ENCODE data around the gene GCNT2.
"Not testable (repeated sequence)": the region's sequence is repeated elsewhere in the genome, so short reads cannot be mapped to it uniquely, and the experiment has no call there.

The GCNT2 gene

DNA sequence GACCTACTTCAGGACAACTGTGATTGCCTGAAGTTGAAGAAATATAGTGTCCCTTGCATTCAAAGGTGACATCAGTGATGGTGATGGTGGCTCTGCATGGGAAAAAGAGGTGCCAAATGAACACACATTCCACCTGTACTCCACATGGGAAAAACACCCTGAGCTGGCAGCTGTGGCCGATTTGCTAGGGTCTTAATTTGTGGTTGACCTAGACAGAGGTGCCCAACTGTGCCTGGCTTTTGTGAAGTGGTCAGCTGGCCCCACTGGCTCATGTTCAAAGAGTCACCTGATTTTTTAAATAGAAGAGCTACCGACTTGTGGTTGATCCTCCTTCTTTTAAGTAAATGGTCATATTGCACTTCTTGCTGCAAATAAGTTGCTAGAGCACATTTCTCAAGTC is 7.6 kb upstream of the GCNT2 start:
- no peak for DNase-seq (ENCODE audit: low read depth in 2 of 3, low spot score in 1 of 3)

DNA sequence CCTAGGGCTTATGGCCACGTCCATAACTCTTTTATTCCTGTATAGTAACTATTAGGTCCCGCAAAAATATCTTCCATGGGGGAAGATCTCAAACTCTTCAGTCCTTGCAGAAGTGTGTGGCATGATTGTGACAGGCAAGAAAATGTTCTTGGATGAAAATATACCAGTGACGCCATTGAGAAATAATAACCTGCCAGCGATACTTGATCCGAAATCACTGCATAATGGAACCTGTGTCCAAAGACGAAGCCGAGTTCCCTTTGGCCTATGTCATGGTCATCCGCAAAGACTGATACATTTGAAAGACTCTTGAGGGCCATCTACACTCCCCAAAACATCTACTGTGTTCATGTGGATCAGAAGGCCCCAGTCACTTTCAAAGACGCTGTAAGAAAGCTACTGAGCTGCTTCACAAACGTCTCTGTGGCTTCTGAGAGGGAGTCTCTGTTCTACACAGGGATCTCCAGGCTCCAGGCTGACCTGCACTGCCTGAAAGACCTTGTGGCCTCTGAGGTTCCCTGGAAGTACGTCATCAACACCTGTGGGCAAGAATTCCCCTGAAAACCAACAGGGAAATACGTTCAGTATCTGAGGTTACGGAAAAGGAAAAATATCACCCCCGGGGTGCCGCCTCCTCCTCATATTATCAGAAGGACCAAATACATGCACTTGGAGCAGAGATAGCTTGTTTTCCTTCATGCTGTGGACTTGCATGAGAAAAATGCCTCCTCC is 6.9 kb upstream of the GCNT2 start:
- no peak for DNase-seq (ENCODE audit: low read depth in 2 of 3, low spot score in 1 of 3)

DNA sequence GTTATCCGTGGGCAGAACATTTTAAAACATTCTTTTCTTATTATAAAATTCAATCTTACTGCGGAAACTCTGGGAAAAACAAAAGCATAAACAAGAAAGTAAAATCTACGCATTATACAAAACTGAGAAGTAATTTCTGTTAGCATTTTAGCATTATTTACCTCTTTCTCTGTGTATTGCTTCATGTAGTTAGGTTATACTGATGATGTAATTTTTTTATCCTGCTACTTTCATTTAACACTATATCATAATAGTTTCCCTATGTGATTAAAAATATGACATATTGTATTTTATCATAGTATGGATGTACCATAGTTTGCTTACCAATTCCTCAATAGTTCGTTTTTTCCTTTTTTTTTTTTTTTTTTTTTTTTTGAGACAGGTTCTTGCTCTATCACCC is 4.2 kb upstream of the GCNT2 start:
- DNase-seq (ENCODE audit: low read depth in 2 of 3, low spot score in 1 of 3) = no peak

DNA sequence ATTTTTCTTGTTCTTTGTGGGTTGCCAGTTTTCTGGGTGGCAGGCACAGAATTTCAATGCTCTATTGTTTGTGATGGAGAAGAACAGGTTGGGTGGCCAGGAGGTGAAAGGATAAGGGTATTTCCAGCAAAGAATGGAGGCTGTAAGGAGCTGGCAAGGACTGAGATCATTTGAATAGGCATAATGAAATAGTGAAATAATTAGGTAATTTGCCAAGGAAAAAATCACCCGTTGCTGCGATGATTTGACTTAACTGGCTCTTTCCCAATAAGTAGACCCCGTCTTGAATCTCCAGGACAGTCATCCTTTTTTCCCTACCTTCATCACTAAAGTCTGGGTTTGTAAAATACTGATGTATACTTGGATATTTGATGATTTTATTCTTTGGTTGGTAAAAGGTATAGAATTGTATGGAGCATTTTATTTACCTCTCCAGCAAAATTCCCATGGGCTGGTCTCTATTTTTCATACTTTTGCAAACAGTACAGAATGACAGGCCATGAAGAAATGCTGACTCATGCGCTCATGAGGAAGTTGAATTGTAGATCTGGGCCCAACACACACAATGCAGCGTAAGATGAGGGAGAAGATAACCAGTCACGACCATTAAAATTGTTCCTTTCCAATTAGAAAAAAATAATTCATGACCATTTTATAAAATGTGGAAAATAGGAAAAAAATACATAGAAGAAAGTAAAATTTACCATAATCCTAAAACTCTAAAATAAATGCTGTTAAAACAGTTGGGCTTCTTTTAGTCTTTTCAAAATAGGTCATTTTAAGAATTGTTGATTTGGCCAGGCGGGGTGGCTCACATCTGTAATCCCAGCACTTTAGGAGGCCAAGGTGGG is 2.4 kb upstream of the GCNT2 start:
- DNase-seq (ENCODE audit: low read depth in 2 of 3, low spot score in 1 of 3) = no peak

DNA sequence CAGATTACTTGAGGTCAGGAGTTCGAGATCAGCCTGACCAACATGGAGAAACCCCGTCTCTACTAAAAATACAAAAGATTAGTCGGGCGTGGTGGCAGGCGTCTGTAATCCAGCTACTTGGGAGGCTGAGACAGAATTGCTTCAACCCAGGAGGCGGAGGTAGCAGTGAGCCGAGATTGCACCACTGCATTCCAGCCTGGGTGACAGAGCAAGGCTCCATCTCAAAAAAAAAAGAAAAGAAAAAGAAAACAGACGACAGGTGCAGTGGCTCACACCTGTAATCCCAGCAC is 1.8 kb upstream of the GCNT2 start:
- not testable (repeated sequence) for DNase-seq (ENCODE audit: low read depth in 2 of 3, low spot score in 1 of 3)

DNA sequence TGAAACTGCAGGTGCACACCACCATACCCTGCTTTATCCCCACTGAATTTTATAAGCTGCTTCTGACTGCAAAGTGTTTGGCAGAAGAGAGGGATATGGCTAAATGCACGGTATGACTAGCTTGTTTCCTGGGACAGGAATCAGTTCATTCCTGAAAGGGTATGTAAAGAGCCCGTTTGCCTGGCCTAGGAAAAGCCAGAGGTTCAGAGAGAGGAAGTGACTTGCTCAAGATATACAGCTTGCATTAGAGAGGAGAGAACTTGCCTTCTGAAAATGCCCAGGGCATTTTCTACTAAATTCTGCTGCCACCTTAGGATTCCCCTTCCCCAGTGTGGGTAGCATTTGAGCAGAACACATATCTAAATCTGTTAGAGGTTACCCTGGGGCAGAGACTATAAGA is 683 bp upstream of the GCNT2 start:
- no peak for DNase-seq (ENCODE audit: low read depth in 2 of 3, low spot score in 1 of 3)

DNA sequence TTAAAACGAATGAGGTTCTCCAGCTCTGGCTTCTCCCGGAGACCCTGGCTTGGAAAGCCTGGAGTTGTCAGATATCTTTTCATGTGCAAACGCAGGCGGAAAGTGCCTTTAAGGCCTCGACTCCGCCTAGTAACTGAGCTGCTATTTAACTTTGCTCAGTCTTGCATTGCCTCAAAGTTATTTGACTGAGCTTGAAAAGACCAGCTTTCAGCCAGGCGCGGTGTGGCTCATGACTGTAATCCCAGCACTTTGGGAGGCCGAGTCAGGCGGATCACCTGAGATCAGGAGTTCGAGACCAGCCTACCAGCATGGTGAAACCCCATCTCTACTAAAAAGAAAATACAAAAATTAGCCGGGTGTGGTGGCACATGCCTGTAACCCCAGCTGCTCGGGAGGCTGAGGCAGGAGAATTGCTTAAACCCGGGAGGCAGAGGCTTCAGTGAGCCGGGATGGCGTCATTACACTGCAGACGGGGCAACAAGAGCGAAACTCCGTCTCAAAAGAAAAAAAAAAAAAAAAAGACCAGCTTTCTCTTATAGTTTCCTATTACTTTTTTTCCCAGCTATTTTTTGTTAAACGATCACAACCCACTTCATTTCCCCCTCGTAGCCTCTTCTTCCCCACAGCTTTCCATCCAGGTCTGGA is 1.9 kb downstream of the GCNT2 start:
- DNase-seq (ENCODE audit: low read depth in 2 of 3, low spot score in 1 of 3) = no peak

DNA sequence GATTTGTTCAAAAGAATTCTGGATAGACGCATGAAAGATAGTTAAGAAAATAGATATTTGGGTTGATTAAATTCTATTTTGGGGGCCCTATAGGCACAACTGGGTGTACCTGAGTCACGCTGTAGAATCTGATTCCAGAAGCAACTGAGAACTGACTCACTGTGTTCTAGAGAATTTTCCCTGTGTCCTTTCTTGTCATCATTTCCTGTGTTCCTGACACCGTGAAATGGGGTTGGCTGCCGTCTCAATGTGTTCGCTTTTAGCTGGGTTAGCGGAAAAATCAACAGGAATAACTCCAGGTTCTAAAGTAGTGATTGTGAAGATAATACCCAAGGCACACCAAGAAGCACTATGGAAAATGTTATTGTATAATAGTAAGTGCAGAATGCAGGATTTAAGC is 5.0 kb downstream of the GCNT2 start:
- no peak for DNase-seq (ENCODE audit: low read depth in 2 of 3, low spot score in 1 of 3)

DNA sequence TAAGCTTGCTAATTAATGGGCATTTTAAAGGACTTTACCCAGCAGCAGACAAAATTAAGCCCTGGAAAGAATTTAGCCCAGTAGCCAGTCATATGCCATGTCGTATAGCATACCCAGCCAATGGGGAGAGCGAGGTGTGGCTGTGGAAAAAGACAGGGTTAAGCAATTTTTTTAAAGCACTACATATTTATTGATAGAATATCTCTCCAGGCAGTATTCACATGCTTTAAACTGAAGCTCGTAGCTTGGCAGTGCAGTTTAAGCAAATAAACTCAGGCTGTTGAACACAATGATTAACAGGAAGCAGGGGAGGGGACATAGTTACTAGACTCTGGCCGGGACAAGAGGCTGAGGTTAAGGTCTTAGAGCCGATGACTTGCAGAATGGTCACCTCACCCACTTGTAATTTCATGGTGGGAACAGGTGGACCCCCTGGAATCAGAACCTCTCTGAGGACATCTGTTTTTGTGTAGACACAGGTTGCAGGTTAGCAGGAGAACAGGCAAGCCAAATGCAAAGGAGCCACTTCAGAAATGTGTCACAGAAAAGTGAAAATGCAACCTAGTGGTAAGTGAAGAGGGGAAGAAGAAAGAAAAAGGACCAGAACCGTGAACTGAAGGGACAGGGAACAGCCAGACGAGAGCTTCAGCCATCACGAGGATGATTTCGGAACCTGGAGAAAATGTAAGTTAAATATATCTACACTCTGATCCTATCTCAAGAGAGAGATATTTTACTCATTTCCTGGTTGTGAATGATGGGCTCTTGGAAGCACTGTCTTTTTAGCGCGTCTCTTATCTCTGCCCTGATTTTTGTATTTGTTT is 7.2 kb downstream of the GCNT2 start:
- DNase-seq (ENCODE audit: low read depth in 2 of 3, low spot score in 1 of 3) = no peak

DNA sequence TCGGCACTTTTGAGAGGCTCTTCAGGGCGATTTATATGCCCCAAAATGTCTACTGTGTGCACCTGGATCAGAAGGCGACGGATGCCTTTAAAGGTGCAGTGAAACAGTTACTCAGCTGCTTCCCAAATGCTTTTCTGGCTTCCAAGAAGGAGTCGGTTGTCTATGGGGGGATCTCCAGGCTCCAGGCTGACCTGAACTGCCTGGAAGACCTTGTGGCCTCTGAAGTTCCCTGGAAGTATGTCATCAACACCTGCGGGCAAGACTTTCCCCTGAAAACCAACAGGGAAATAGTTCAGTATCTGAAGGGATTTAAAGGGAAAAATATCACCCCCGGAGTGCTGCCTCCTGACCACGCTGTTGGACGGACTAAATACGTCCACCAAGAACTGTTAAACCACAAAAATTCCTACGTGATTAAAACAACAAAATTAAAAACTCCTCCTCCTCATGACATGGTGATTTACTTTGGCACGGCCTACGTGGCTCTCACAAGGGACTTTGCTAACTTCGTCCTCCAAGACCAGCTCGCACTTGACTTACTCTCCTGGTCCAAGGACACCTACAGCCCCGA is 8.2 kb downstream of the GCNT2 start:
- no peak for DNase-seq (ENCODE audit: low read depth in 2 of 3, low spot score in 1 of 3)

DNA sequence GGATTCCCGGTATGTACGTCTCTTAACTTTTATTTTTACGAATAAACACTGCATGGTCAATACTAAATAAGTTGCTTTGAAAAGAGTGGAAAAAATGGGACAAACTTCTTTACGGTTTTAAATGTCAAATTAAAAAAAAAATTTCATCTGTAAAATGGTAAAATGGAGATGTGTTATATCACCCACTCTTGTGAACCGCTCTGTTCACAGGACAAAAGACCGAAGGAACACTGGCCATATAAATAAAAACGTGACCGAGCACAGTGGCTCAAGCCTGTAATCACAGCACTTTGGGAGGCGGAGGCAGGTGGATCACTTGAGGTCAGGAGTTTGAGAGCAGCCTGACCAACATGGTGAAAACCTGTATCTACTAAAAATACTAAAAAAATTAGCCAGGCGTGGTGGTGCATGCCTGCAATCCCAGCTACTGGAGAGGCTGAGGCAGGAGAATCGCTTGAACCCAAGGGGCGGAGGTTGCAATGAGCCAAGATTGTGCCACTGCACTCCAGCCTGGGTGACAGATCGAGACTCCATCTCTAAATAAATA is 8.8 kb downstream of the GCNT2 start:
- not testable (repeated sequence) for DNase-seq (ENCODE audit: low read depth in 2 of 3, low spot score in 1 of 3)

DNA sequence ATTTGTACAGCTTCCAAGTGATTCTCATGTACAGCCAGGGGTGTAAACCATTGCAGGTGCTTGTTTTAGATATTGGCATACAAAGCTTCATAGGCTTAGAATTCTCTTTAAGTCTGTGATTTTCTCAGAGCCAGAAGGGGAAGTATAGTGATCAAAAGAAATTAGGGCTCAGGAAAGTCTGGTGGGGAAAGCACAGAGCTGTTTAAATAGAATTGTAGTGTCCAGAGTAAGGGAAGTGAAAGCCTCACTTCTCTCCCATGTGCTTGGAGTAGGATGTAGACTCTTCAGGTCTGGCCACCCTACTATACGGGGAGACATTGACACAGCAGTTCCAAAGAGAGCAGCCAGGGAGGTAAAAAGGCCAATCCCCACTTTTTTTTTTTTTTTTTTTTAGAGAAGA is 10.4 kb downstream of the GCNT2 start:
- DNase-seq (ENCODE audit: low read depth in 2 of 3, low spot score in 1 of 3) = no peak

DNA sequence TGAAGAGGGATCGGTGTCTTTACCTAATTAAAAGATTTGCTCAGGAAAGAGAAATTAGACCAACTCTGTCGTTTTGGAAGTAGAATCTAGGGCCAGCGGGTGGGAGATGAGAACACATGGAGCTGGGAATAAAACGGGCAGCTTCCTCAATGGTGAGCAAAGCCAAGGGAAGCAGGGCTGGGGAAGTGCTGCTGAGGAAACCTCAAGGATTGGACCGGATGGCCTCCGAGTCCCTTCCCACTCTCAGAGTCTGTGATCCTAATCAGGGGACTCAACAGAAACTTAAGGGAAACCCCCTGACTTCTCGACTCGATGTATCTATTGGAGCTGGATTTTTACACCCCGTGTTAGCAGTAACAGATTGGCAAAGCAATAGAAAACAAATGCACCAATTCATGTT is 10.8 kb downstream of the GCNT2 start:
- no peak for DNase-seq (ENCODE audit: low read depth in 2 of 3, low spot score in 1 of 3)

DNA sequence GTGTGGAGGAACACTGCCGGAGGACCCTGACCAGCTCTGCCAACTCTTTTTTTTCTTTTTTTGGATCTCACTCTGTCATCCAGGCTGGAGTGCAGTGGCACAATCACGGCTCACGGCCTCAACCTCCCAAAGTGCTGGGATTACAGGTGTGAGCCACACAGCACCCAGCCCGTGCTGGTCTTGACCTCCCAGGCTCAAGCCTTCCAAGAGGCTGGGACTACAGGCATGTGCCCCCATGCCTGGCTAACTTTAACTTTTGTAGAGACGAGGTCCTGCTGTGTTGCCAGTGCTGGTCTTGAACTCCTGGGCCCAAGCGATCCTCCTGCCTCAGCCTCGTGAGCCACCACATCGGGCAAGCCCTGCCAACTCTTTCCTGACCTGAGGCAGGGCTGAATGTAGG is 11.2 kb downstream of the GCNT2 start:
- no peak for DNase-seq (ENCODE audit: low read depth in 2 of 3, low spot score in 1 of 3)

DNA sequence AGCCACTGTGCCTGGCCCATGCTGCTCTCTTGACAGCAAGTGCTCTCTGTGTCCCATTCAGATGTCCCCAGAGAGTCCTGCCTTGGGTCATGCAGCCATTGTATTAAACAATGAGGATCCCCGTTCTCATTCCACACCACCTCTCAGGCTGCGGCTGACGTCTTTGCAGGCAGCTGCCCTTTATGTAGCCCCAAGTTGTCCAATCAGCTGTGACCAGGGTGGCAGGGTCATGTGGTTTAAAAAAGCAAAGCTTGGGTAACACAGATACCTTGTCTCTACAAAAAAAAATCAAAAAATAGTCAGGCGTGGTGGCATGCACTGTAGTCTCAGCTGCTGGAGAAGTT is 13.2 kb downstream of the GCNT2 start:
- no peak for DNase-seq (ENCODE audit: low read depth in 2 of 3, low spot score in 1 of 3)

DNA sequence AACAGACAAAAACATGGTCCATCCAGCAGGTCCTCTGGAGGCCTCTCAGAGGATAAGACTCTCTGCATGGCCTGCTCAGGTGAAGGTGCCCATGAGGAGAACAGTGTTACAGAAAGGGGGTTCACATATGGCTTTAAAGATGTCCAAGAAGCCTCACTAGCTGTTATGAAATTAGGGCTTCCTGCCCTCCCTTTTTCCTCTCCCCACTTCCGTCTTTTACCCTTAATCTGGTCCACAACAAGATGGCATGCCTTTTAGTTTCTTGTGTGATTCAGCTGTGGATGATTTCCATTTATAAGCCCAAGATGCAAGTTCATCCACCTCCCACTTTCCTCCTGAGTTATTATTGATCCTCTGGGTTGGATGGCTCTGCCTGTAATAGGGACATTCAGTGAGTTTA is 14.0 kb downstream of the GCNT2 start:
- no peak for DNase-seq (ENCODE audit: low read depth in 2 of 3, low spot score in 1 of 3)

DNA sequence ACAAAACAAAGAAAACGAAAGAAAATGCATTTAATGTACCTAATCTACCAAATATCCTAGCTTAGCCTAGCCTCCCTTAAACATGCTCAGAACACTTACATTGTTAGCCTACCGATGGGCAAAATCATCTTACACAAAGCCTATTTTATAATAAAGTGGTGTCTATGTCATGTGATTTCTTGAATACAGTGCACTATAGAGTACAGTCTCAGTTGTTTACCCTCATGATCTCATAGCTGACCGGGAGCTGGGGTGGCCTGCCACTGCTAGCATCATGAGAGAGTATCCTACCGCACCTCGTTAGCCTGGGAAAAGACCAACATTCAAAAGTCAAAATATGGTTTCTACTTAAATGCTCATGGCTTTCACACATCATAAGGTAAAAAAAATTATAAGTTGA is 16.6 kb downstream of the GCNT2 start:
- no peak for DNase-seq (ENCODE audit: low read depth in 2 of 3, low spot score in 1 of 3)

DNA sequence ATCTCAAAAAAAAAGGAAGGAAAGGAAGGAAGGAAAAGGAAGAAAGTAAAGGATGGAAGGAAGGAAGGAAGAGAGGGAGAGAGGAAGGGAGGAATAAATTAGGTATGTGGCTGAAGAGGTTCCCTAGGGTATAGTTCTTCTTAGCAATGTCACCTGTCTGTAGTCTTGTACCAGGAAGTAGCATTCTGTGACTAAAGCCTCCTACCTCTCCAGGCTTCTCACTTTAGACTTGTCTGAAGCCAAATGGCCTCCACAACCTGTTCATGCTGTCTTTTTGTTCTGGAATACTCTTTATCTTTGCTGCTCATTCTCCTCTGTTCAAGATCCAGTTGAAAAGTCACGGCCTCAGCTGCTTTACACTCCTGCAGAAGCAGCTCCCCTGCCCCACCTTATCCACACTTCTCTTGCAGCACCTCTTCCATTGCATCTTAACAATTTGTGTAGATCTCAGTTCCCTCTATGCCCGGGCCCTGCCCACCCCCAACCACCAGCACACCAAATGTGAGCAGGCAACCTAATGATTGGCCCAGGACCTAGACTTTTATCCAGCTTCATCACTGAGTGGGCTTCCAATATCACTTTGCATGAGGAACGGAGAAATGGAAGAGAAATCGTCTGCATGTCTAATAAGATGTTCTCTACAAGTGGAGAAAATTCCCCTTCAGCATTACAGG is 19.1 kb downstream of the GCNT2 start:
- no peak for DNase-seq (ENCODE audit: low read depth in 2 of 3, low spot score in 1 of 3)

DNA sequence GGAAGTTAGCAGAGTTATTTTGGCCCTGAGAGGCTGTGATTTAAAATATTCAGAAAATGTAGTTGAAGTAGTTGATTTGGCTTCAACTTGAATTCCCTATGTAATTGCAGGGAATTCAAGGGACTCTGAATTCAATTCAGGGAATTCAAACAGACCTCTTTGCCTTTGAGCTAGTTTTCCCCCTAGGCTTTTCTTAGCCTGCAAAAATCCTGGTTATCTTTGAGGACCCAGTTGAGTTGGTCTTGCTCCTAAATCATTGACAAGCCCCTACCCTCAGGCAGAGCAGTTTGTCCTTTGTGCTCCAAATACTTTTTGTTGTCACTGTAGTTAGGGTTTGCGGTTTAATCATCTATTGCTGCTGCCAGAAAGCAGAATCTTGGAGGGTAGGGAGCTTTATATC is 20.4 kb downstream of the GCNT2 start:
- no peak for DNase-seq (ENCODE audit: low read depth in 2 of 3, low spot score in 1 of 3)

DNA sequence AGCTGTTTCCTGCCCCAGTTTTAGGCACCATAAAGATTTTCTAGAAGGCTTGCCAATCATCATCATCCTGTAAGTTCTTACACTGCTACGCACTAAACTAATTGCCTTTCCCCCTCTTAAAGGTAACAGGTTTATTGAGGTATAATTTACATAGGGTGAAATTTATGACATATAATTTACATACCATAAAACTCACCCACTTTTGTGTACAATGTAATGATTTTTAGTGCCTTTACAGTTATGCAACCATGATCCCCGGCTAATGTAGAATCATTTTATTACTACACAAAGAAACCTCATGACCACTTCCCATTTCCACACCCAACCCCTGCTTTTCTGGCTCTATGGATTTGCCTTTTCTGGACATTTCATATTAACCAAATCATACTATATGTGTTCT is 21.1 kb downstream of the GCNT2 start:
- DNase-seq (ENCODE audit: low read depth in 2 of 3, low spot score in 1 of 3) = no peak

DNA sequence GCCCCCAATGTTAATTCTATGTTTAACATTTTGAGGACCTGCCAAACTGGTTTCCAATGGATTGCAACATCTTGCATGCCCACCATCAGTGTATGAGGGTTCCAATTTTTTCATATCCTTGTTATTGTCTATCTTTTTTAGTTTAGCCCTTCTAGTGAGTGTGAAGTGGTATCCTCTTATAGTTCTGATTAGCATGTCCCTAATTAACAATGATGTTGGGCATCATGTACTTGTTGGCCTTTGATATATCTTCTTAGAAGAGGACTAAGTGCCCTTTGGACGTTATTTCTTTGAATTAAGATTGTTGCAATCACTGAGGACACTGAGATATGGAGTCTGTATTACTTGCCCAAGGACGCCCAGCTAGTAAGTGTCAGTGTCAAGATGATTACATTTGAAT is 22.3 kb downstream of the GCNT2 start:
- DNase-seq (ENCODE audit: low read depth in 2 of 3, low spot score in 1 of 3) = no peak
